Ovary (tissue), 9 donors: ENCODE results near the gene GLI3. TPM values are rescaled to one million over a fixed set of nuclear protein-coding genes. Genes with fewer than 3 reads are reported as not detected.

ENCODE experiments used
- DNase-seq, 5 donors: peaks; one replicate each; pipeline ENCODE4 v3.0.0-alpha.2; 2019 to 2020
- H3K27ac ChIP-seq, 2 donors: fragments of 200-600 bp; one replicate each; pipeline versions ENCODE4 v1.5.1 to v1.8.0; 2019 to 2022
- H3K27me3 ChIP-seq: fragments of 200-600 bp; one replicate; pipeline ENCODE4 v1.8.0; 2022
- H3K36me3 ChIP-seq: fragments of 200-600 bp; sonication (generic); one replicate; pipeline ENCODE4 v1.5.1; 2019
- H3K4me1 ChIP-seq: one replicate; pipeline ENCODE4 v1.8.1; 2013; ENCODE audit warnings: mild to moderate bottlenecking, moderate library complexity; ENCODE audit not compliant: insufficient read depth
- H3K4me3 ChIP-seq: fragments of 200-600 bp; sonication (generic); one replicate; pipeline ENCODE4 v1.5.1; 2017
- H3K9me3 ChIP-seq, 2 donors: fragments of 200-600 bp in 1 of 2; sonication (generic) in 1 of 2; one replicate each; pipeline versions ENCODE4 v1.5.1 to v1.8.1; 2013 to 2019; ENCODE audit warnings: mild to moderate bottlenecking in 1 of 2, moderate library complexity in 1 of 2
- CTCF ChIP-seq, 3 donors: fragments of 450-650 bp in 2 of 3; fragments of 200-600 bp in 1 of 3; IDR thresholded peaks; one replicate each; pipeline versions ENCODE4 v1.5.1 to v1.8.0; 2016 to 2022; ENCODE audit warnings: antibody characterized with exemption in 3 of 3, mild to moderate bottlenecking in 1 of 3
- EP300 ChIP-seq: sonication (generic); formaldehyde crosslinking; IDR thresholded peaks from one replicate; pipeline ENCODE4 v1.6.1; 2017; ENCODE audit warnings: antibody characterized with exemption
- POLR2A ChIP-seq: fragments of 450-650 bp; IDR thresholded peaks from one replicate; pipeline ENCODE4 v1.6.1; 2017; ENCODE audit warnings: antibody characterized with exemption, mild to moderate bottlenecking, moderate library complexity
- WGBS, 3 donors: extraction: QIAGEN DNeasy Blood & Tissue Kit in 1 of 3; methylation state at CpG; one replicate each; pipeline versions ENCODE4 v1.1.5 to v1.1.7; 2013 to 2017; 5-methylcytosine and 5-hydroxymethylcytosine counted together
- intact Hi-C, 4 donors: fragments of 100-400 bp; cut with DNase I; formaldehyde crosslinking; loops; one replicate each; pipeline versions ENCODE4 v1.11.0 to v1.15.1; 2022 to 2023
- polyA plus RNA-seq, 2 donors: library from polyadenylated mRNA; stranded (reverse); fragments of 200-250 nt in 1 of 2; fragments of 350-450 nt in 1 of 2; fragmentation: Illumina TruSeq in 1 of 2; extraction: RNeasy Lipid Tissue Mini Kit (QIAGEN cat#74804) in 1 of 2; gene quantifications; one replicate each; pipeline ENCODE4 v1.2.3, GENCODE V29; 2013 to 2014
- total RNA-seq, 7 donors: library from RNA; depleted of rRNA in 2 of 7; stranded (reverse); fragments of >200 nt in 2 of 7; fragmentation: NEBNext Ultra II Directional in 3 of 7; extraction: Animal tissue kit (Norgen Biotek cat#: 25700) in 3 of 7; gene quantifications; one replicate each; pipeline versions ENCODE4 v1.1.0 to v1.2.4, GENCODE V29; 2016 to 2023
- donor health status: DM: no; HTN: no; CAD: no; lungs with moderate emphysema.
- donor health status: DM: no; HTN: no; CAD: no.
- donor health status: Bipolar disorder and iron deficiency.
- donor health status: DM: yes; HTN: yes; CAD: no.
- donor health status: DM: no; HTN: no; CAD: no.
- donor health status: DM: yes; HTN: yes; CAD: no.

Gene GLI3
- total and polyA plus RNA-seq, 9 donors, result 9.5 to 67.1 (median 50.5) TPM

- TF ChIP-seq POLR2A (no peak), EP300 (no peak), CTCF (IDR thresholded peaks at IDR 0.05) (no peak)
- no peak overlapping the region for H3K4me3 ChIP-seq
- no peaks in the 10 kb centered on the region for H3K36me3 ChIP-seq
- no peak for DNase-seq
- no peak overlapping the region for H3K27ac ChIP-seq
- H3K4me1 ChIP-seq, result no peaks in the 10 kb centered on the region
- no peaks in the 10 kb centered on the region for H3K9me3 ChIP-seq
- intact Hi-C loops, result no loop called here
- no peaks in the 10 kb centered on the region for H3K27me3 ChIP-seq
These were observed 203.5 kb downstream of the GLI3 start for GRCh38 chr7:42033480-42033879.

- H3K9me3 ChIP-seq, result no peaks in the 10 kb centered on the region
- 84 to 88% (median 85%) methylated on average over 6 of the region's 6 CpGs for WGBS, 3 donors
- H3K4me1 ChIP-seq, result no peaks in the 10 kb centered on the region
- H3K27ac ChIP-seq, result no peak overlapping the region
- no peak for DNase-seq
- no peaks in the 10 kb centered on the region for H3K36me3 ChIP-seq
- H3K4me3 ChIP-seq, result no peak overlapping the region
- no peaks in the 10 kb centered on the region for H3K27me3 ChIP-seq
- no peak for TF ChIP-seq POLR2A
- TF ChIP-seq CTCF (IDR thresholded peaks at IDR 0.05), result no peak
- TF ChIP-seq EP300, result no peak
- intact Hi-C loops, result no loop called here
These were observed 207.6 kb downstream of the GLI3 start for GRCh38 chr7:42029405-42029804.

GRCh38 chr7:42027521-42027920 is 209.5 kb downstream of the GLI3 start:
- Histone ChIP-seq H3K9me3 (no peaks in the 10 kb centered on the region), H3K27ac (no peak overlapping the region), H3K4me1 (no peaks in the 10 kb centered on the region), H3K27me3 (no peaks in the 10 kb centered on the region), H3K36me3 (no peaks in the 10 kb centered on the region), H3K4me3 (no peak overlapping the region)
- intact Hi-C loops, result no loop called here
- 91 to 96% (median 92%) methylated on average over 3 of the region's 3 CpGs for WGBS, 3 donors
- DNase-seq, result no peak
- TF ChIP-seq CTCF (IDR thresholded peaks at IDR 0.05) (no peak), EP300 (no peak), POLR2A (no peak)

GRCh38 chr7:42026622-42027197 is 210.3 kb downstream of the GLI3 start:
- no peak for TF ChIP-seq CTCF (IDR thresholded peaks at IDR 0.05)
- no peak for TF ChIP-seq EP300
- no peak for TF ChIP-seq POLR2A
- no peaks in the 10 kb centered on the region for H3K9me3 ChIP-seq
- H3K36me3 ChIP-seq, result no peaks in the 10 kb centered on the region
- no peaks in the 10 kb centered on the region for H3K27me3 ChIP-seq
- no peaks in the 10 kb centered on the region for H3K4me1 ChIP-seq
- no peak for DNase-seq
- intact Hi-C loops, result no loop called here
- WGBS, 3 donors, result 89 to 91% (median 90%) methylated on average over 6 of the region's 6 CpGs
- no peak overlapping the region for H3K27ac ChIP-seq
- H3K4me3 ChIP-seq, result no peak overlapping the region
